NCI-H2081 treated with DMSO at 0.1 percent for 48 hours (cell line): ENCODE data around the gene AP1G2.
"Not testable (repeated sequence)": the region's sequence is repeated elsewhere in the genome, so short reads cannot be mapped to it uniquely, and the experiment has no call there.

Experiments
- DNase-seq: peaks from one replicate; lab custom pipeline; 2025; lab: John Stamatoyannopoulos, UW

AP1G2 gene

GRCh38 chr14:23567186-23568020 is at the start of gene AP1G2:
AP1G2 (minus strand) TSS chr14:23567791; CDS start chr14:23567314, 477 bp downstream.
- DNase-seq, result peak; percentile 20

GRCh38 chr14:23615856-23616255 is 48.3 kb upstream of the AP1G2 start:
- no peak for DNase-seq

- DNase-seq, result no peak
Measured at GRCh38 chr14:23614395-23614828, 46.8 kb upstream of the AP1G2 start.

- no peak for DNase-seq
Measured at GRCh38 chr14:23613242-23614070, 45.9 kb upstream of the AP1G2 start.

GRCh38 chr14:23612802-23613201 is 45.2 kb upstream of the AP1G2 start:
- DNase-seq, result no peak

GRCh38 chr14:23612354-23612732 is 44.8 kb upstream of the AP1G2 start:
- DNase-seq, result no peak

GRCh38 chr14:23610815-23611289 is 43.3 kb upstream of the AP1G2 start:
- DNase-seq, result no peak

GRCh38 chr14:23610090-23610814 is 42.7 kb upstream of the AP1G2 start:
- DNase-seq, result no peak

- DNase-seq, result not testable (repeated sequence)
Measured at GRCh38 chr14:23609411-23610089, 42.0 kb upstream of the AP1G2 start.

GRCh38 chr14:23609001-23609400 is 41.4 kb upstream of the AP1G2 start:
- no peak for DNase-seq

GRCh38 chr14:23608454-23608853 is 40.9 kb upstream of the AP1G2 start:
- DNase-seq, result no peak

GRCh38 chr14:23605931-23606585 is 38.5 kb upstream of the AP1G2 start:
- DNase-seq, result no peak

GRCh38 chr14:23604675-23605170 is 37.1 kb upstream of the AP1G2 start:
- no peak for DNase-seq

- DNase-seq, result no peak
Measured at GRCh38 chr14:23604148-23604547, 36.6 kb upstream of the AP1G2 start.

- DNase-seq, result no peak
Measured at GRCh38 chr14:23603103-23603502, 35.5 kb upstream of the AP1G2 start.

GRCh38 chr14:23602181-23603095 is 34.8 kb upstream of the AP1G2 start:
- DNase-seq, result no peak

- DNase-seq, result no peak
Measured at GRCh38 chr14:23601845-23602180, 34.2 kb upstream of the AP1G2 start.

GRCh38 chr14:23601424-23601823 is 33.8 kb upstream of the AP1G2 start:
- DNase-seq, result no peak

- no peak for DNase-seq
Measured at GRCh38 chr14:23600806-23601205, 33.2 kb upstream of the AP1G2 start.

GRCh38 chr14:23600322-23600707 is 32.7 kb upstream of the AP1G2 start:
- no peak for DNase-seq
